ENCODE results near the gene PINK1. TPM values are rescaled to one million over a fixed set of nuclear protein-coding genes. Genes with fewer than 3 reads are reported as not detected.
"Not testable (repeated sequence)": the region's sequence is repeated elsewhere in the genome, so short reads cannot be mapped to it uniquely, and the experiment has no call there.

Gene PINK1
- total RNA-seq, 1 donor from 2014 or later = 3.4 TPM

DNA sequence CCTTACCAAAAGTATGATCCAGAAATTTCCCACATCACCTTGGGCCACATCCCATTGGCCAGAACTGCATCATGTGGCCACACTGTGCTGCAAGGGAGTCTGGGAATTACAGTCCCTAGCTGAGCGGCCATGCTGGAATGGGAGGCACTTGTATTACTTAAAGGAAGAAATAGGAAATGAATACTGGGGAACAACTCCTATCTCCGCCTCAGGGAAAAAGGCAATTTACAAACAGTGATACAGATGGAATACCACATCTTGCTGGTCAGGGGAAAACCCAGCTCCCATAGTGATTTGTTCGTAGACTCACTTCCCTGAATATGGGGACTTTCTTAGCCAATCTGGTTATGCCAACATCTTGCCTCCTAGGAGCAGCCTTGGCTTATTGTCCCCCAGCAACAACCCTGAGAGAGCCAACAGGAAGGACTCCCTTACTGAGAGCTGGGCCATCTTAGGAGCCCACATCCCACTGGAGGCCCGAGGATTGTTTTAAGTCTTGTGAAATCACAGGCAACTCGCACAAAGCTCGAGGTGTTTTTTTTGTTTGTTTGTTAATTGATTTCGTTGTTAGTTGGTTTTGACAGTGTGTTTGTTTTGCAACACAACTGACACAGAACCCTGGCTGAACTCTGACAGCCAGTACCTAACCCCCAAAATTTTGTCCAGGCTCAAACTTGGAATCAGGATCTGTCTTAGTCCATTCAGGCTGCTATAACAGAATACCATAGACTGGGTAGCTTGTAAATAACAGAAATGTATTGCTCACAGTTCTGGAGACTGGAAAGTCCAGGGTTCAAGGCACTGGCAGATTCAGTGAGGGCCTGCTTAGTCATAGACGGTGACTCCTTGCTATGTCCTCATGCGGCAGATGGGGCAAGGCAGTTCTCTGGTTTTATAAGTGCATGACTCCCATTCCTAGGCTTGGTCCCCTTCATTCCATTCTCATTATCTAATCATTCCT lies 29.5 kb upstream of the PINK1 start:
- ChIA-PET CTCF (no interaction called here), POLR2A (no interaction called here)
- Mint-ChIP-seq H3K27ac (no peak overlapping the region), H3K4me1 (no peaks in the 10 kb centered on the region), H3K4me3 (no peak overlapping the region), H3K36me3 (ENCODE audit: low read depth) (no peaks in the 10 kb centered on the region), H3K27me3 (peaks cover 8% of the 10 kb centered on the region), H3K9me3 (peaks cover 2% of the 10 kb centered on the region)
- intact Hi-C loops (cut with micrococcal nuclease) = no loop called here
- TF ChIP-seq, protein P1, sequence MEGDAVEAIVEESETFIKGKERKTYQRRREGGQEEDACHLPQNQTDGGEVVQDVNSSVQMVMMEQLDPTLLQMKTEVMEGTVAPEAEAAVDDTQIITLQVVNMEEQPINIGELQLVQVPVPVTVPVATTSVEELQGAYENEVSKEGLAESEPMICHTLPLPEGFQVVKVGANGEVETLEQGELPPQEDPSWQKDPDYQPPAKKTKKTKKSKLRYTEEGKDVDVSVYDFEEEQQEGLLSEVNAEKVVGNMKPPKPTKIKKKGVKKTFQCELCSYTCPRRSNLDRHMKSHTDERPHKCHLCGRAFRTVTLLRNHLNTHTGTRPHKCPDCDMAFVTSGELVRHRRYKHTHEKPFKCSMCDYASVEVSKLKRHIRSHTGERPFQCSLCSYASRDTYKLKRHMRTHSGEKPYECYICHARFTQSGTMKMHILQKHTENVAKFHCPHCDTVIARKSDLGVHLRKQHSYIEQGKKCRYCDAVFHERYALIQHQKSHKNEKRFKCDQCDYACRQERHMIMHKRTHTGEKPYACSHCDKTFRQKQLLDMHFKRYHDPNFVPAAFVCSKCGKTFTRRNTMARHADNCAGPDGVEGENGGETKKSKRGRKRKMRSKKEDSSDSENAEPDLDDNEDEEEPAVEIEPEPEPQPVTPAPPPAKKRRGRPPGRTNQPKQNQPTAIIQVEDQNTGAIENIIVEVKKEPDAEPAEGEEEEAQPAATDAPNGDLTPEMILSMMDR (IDR thresholded peaks at IDR 0.05) = no peak
- DNase-seq = no peak
- ATAC-seq (ENCODE audit: low read depth) = no peak

DNA sequence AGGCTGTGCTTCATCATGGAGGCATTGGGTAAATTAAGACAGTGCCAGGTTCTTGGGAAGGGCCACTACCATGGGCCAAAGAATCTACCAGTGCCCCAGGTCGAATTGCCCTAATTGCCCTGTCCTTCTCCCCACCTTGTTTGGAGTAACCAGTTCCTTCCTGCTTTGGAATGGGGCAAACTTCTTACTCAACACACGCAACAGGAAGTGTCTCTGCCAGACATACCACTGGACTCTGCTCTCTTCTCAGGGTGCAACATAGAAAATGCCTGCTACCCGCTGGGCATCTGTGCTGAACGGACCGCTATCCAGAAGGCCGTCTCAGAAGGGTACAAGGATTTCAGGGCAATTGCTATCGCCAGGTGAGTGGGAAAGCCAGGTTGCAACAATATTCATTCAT lies 28.6 kb upstream of the PINK1 start:
- H3K4me3 Mint-ChIP-seq = no peak overlapping the region
- intact Hi-C loops (cut with micrococcal nuclease) = no loop called here
- CTCF ChIA-PET = no interaction called here
- POLR2A ChIA-PET = no interaction called here
- no peak for ATAC-seq (ENCODE audit: low read depth)
- H3K27ac Mint-ChIP-seq = no peak overlapping the region
- TF ChIP-seq, protein P1 (IDR thresholded peaks at IDR 0.05) = no peak
- peaks cover 8% of the 10 kb centered on the region for H3K27me3 Mint-ChIP-seq
- H3K9me3 Mint-ChIP-seq = no peaks in the 10 kb centered on the region
- no peak for DNase-seq
- H3K36me3 Mint-ChIP-seq (ENCODE audit: low read depth) = no peaks in the 10 kb centered on the region
- no peaks in the 10 kb centered on the region for H3K4me1 Mint-ChIP-seq

DNA sequence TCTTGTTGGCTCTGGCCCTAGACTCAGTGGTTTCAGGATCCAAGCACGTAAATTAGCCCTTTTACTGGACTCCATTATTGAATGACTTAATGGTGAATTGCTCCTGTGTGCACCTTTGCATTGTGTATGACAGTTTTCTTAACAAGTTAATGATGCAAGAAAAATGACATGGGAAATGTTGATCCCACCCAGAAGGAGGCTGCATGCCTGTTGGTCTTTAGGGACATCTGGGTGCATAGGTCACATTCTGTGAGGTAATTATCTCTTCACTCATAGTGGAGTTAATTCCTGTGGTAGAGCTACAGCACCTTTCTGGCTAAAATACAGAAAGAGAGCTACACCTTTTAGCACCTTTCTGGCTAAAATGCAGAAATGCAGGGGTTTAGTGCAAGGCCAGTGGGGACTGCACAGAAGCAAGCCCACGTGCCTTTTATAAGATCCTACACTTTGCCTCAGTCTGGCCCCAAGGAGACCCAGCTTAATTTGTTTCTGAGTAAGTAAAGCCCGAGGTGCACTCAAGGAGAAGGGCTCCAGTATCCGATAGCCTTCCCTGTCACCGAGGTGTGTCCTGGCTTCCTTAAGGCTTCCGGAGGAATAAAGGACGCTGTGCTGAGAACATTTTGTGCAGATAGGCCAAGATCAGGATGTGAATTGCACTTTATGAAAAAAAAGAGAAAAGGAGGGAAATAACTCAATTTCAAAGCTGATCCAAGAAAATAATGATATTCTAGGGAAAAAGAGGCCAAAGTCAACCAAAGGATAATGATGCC lies 26.3 kb upstream of the PINK1 start:
- intact Hi-C loops (cut with micrococcal nuclease); POLR2A ChIA-PET; CTCF ChIA-PET: not testable (repeated sequence)

DNA sequence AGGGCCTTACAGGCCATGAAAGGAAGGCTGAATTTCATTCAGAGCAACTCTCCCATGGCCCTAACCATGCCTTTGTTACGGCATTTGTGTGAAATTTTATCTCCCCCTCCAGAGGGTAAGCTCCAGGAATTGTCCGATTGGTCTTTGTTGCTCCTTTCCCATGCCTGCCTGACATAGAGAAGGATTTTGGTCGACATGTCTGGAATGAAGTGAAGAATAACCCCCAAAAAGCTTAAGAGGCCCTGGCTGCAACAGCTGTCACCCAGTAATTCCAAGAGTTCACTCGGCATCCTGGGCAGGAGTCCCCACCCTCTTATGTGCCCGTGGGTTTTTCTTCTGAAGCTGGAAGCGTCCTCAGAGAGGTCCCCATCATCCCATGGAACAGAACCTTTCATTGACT lies 23.7 kb upstream of the PINK1 start:
- H3K9me3 Mint-ChIP-seq = no peaks in the 10 kb centered on the region
- no peak for DNase-seq
- no peaks in the 10 kb centered on the region for H3K36me3 Mint-ChIP-seq (ENCODE audit: low read depth)
- H3K4me1 Mint-ChIP-seq = no peaks in the 10 kb centered on the region
- intact Hi-C loops (cut with micrococcal nuclease) = no loop called here
- H3K27ac Mint-ChIP-seq = no peak overlapping the region
- peaks cover 6% of the 10 kb centered on the region for H3K27me3 Mint-ChIP-seq
- no peak for ATAC-seq (ENCODE audit: low read depth)
- H3K4me3 Mint-ChIP-seq = no peak overlapping the region
- TF ChIP-seq, protein P1 (IDR thresholded peaks at IDR 0.05) = no peak
- ChIA-PET POLR2A (no interaction called here), CTCF (no interaction called here)

More for the DNA sequence above, 26.3 kb upstream of the PINK1 start:
- not testable (repeated sequence) for H3K9me3 Mint-ChIP-seq; H3K36me3 Mint-ChIP-seq (ENCODE audit: low read depth); H3K4me3 Mint-ChIP-seq; DNase-seq; ATAC-seq (ENCODE audit: low read depth); H3K27ac Mint-ChIP-seq; H3K4me1 Mint-ChIP-seq; H3K27me3 Mint-ChIP-seq

DNA sequence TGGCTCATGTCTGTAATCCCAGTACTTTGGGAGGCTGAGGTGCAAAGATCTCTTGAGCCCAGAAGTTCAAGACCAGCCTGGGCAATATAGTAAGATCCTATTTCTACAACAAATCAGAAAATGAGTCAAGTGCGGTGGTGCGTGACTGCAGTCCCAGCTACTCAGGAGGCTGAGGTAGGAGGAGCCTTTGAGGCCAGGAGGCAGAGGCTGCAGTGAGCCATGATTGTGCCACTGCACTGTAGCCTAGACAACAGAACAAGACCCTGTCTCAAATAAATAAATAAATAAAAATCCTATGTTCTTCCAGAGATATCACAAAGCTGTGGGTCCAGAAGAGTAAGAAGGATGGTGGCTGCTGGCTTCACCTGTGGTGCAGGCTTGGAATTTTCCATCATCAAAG lies 22.3 kb upstream of the PINK1 start:
- H3K27me3 Mint-ChIP-seq = peaks cover 7% of the 10 kb centered on the region
- no peaks in the 10 kb centered on the region for H3K36me3 Mint-ChIP-seq (ENCODE audit: low read depth)
- ATAC-seq (ENCODE audit: low read depth) = no peak
- intact Hi-C loops (cut with micrococcal nuclease) = no loop called here
- ChIA-PET POLR2A (interaction anchor here (0.6 kb wide), 1 partner anchor 86 kb away, joined by 3 read pairs; no protein-coding TSS in a partner anchor), CTCF (no interaction called here)
- H3K9me3 Mint-ChIP-seq = no peaks in the 10 kb centered on the region
- H3K4me3 Mint-ChIP-seq = no peak overlapping the region
- TF ChIP-seq, protein P1 (IDR thresholded peaks at IDR 0.05) = no peak
- H3K4me1 Mint-ChIP-seq = no peaks in the 10 kb centered on the region
- no peak overlapping the region for H3K27ac Mint-ChIP-seq
- DNase-seq = no peak

Data from activated B cell treated with CpG ODN at 0.5 μM for 24 hours (primary cell).